ENCODE results near the gene CACNB2.

GRCh38 chr10:18414061-18414460, 273.8 kb downstream of the CACNB2 start:
- no peak for TF ChIP-seq JUN (IDR thresholded peaks at IDR 0.05)
- no peak for TF ChIP-seq CTCF (IDR thresholded peaks at IDR 0.05)
- no peak for TF ChIP-seq MYC (IDR thresholded peaks at IDR 0.05; ENCODE audit: borderline replicate concordance, low read length)
- no peak for TF ChIP-seq TP53 (CRISPR knock-in tag; IDR thresholded peaks at IDR 0.05)
- no peak for TF ChIP-seq NR3C1 (IDR thresholded peaks at IDR 0.05)
- TF ChIP-seq MAFK (IDR thresholded peaks at IDR 0.05; ENCODE audit: partially characterized antibody): no peak
- no peak for TF ChIP-seq ZFP36 (IDR thresholded peaks at IDR 0.05; ENCODE audit: borderline replicate concordance, partially characterized antibody)
- no peak for TF ChIP-seq CEBPB (IDR thresholded peaks at IDR 0.05)
- TF ChIP-seq REST (IDR thresholded peaks at IDR 0.05): no peak
- no peak for TF ChIP-seq ESRRA (IDR thresholded peaks at IDR 0.05; ENCODE audit: borderline replicate concordance, low read length)
- TF ChIP-seq POLR2A (IDR thresholded peaks at IDR 0.05; ENCODE audit: low read length): no peak

Measured in A549 (cell line).